ENCODE results near the gene FCAR.
"Not testable (repeated sequence)": the region's sequence is repeated elsewhere in the genome, so short reads cannot be mapped to it uniquely, and the experiment has no call there.

FCAR gene

GRCh38 chr19:54889566-54889965 is 15.5 kb downstream of the FCAR start:
- no peak overlapping the region for H3K4me3 ChIP-seq (replicated peaks; ENCODE audit: low read depth, low read length)
- TF ChIP-seq CTCF (IDR thresholded peaks at IDR 0.05; ENCODE audit: low read depth, low read length, missing control alignments), result no peak
- no peak for DNase-seq (ENCODE audit: extremely low read depth, low read depth)

GRCh38 chr19:54893406-54893805 is 19.4 kb downstream of the FCAR start:
- no peak for TF ChIP-seq CTCF (IDR thresholded peaks at IDR 0.05; ENCODE audit: low read depth, low read length, missing control alignments)
- no peak for DNase-seq (ENCODE audit: extremely low read depth, low read depth)
- H3K4me3 ChIP-seq (replicated peaks; ENCODE audit: low read depth, low read length), result no peak overlapping the region

- not testable (repeated sequence) for DNase-seq (ENCODE audit: extremely low read depth, low read depth); H3K4me3 ChIP-seq (replicated peaks; ENCODE audit: low read depth, low read length)
Observed at GRCh38 chr19:54894106-54894505, 20.1 kb downstream of the FCAR start.

- DNase-seq (ENCODE audit: extremely low read depth, low read depth), result no peak
- TF ChIP-seq CTCF (IDR thresholded peaks at IDR 0.05; ENCODE audit: low read depth, low read length, missing control alignments), result no peak
- no peak overlapping the region for H3K4me3 ChIP-seq (replicated peaks; ENCODE audit: low read depth, low read length)
Observed at GRCh38 chr19:54896036-54896435, 22.0 kb downstream of the FCAR start.

- DNase-seq (ENCODE audit: extremely low read depth, low read depth); H3K4me3 ChIP-seq (replicated peaks; ENCODE audit: low read depth, low read length): not testable (repeated sequence)
Observed at GRCh38 chr19:54898685-54899084, 24.6 kb downstream of the FCAR start.

- H3K4me3 ChIP-seq (replicated peaks; ENCODE audit: low read depth, low read length); DNase-seq (ENCODE audit: extremely low read depth, low read depth): not testable (repeated sequence)
Observed at GRCh38 chr19:54899646-54900045, 25.6 kb downstream of the FCAR start.

GRCh38 chr19:54901153-54901552 is 27.1 kb downstream of the FCAR start:
- H3K4me3 ChIP-seq (replicated peaks; ENCODE audit: low read depth, low read length); DNase-seq (ENCODE audit: extremely low read depth, low read depth): not testable (repeated sequence)

- H3K4me3 ChIP-seq (replicated peaks; ENCODE audit: low read depth, low read length), result no peak overlapping the region
- no peak for DNase-seq (ENCODE audit: extremely low read depth, low read depth)
- no peak for TF ChIP-seq CTCF (IDR thresholded peaks at IDR 0.05; ENCODE audit: low read depth, low read length, missing control alignments)
Observed at GRCh38 chr19:54902061-54902460, 28.0 kb downstream of the FCAR start.

- TF ChIP-seq CTCF (IDR thresholded peaks at IDR 0.05; ENCODE audit: low read depth, low read length, missing control alignments), result no peak
- no peak for DNase-seq (ENCODE audit: extremely low read depth, low read depth)
- no peak overlapping the region for H3K4me3 ChIP-seq (replicated peaks; ENCODE audit: low read depth, low read length)
Observed at GRCh38 chr19:54903303-54903702, 29.3 kb downstream of the FCAR start.

- not testable (repeated sequence) for DNase-seq (ENCODE audit: extremely low read depth, low read depth); H3K4me3 ChIP-seq (replicated peaks; ENCODE audit: low read depth, low read length)
Observed at GRCh38 chr19:54904261-54904660, 30.2 kb downstream of the FCAR start.
